K562 (cell line): ENCODE data around the gene RUNDC1. TPM values are rescaled to one million over a fixed set of nuclear protein-coding genes. Genes with fewer than 3 reads are reported as not detected.

Experiments used
- BRD4 ChIP-seq: fragments of 200-600 bp; sonication (generic); IDR thresholded peaks from 2 replicates; pipeline ENCODE4 v1.6.1; 2017; ENCODE audit warnings: inconsistent platforms
- CCNT2 ChIP-seq: IDR thresholded peaks from 2 replicates; pipeline ENCODE4 v1.6.1; 2011; ENCODE audit warnings: borderline replicate concordance, low read depth, mild to moderate bottlenecking, moderate library complexity, mixed read lengths, low read length; ENCODE audit not compliant: insufficient read length; ENCODE audit errors: extremely low read depth
- ELK1 ChIP-seq: sonication (generic); formaldehyde crosslinking; IDR thresholded peaks from 2 replicates; pipeline ENCODE4 v1.8.1; 2022; ENCODE audit warnings: missing genetic modification reagents
- MYBL2 ChIP-seq, 2 experiments: fragments of 450-650 bp in 1 of 2; sonication (generic) in 1 of 2; formaldehyde crosslinking in 1 of 2; IDR thresholded peaks; 2 replicates each; pipeline versions ENCODE4 v1.6.1 to v1.8.1; 2017 to 2022; ENCODE audit warnings: borderline replicate concordance in 1 of 2, inconsistent platforms in 1 of 2, low read depth in 1 of 2, mild to moderate bottlenecking in 1 of 2, missing genetic modification reagents in 1 of 2, moderate library complexity in 1 of 2
- NFE2 ChIP-seq: IDR thresholded peaks from 2 replicates; pipeline ENCODE4 v1.6.1; 2014; ENCODE audit warnings: antibody characterized with exemption, low read depth
- NONO ChIP-seq, 2 experiments: fragments of 200-400 bp in 1 of 2; fragments of 450-650 bp in 1 of 2; formaldehyde crosslinking in 1 of 2; IDR thresholded peaks; 2 replicates each; pipeline ENCODE4 v1.6.1; 2017; ENCODE audit warnings: low read depth in 2 of 2, mild to moderate bottlenecking in 2 of 2, moderate library complexity in 2 of 2, low read length in 1 of 2
- RFX5 ChIP-seq: IDR thresholded peaks from 2 replicates; pipeline ENCODE4 v1.6.1; 2011; ENCODE audit warnings: low read depth, mild to moderate bottlenecking, improper control_type of control experiment, low read length
- SAFB2 ChIP-seq: fragments of 200-400 bp; formaldehyde crosslinking; IDR thresholded peaks from 2 replicates; pipeline ENCODE4 v1.6.1; 2018; ENCODE audit warnings: borderline replicate concordance, low read length, low read depth, moderate library complexity; ENCODE audit not compliant: severe bottlenecking
- SNIP1 ChIP-seq: fragments of 450-650 bp; IDR thresholded peaks from 2 replicates; pipeline ENCODE4 v1.7.1; 2017; ENCODE audit warnings: low read depth, mild to moderate bottlenecking
- ZHX1 ChIP-seq: fragments of 150-350 bp; conservative IDR thresholded peaks from 2 replicates; pipeline ENCODE4 v1.6.1; 2014; ENCODE audit warnings: low read length
- ZNF12 ChIP-seq: sonication (generic); formaldehyde crosslinking; IDR thresholded peaks from 2 replicates; pipeline ENCODE4 v1.4.0; 2020; ENCODE audit warnings: mild to moderate bottlenecking, missing genetic modification reagents
- ZNF407 ChIP-seq: fragments of 450-650 bp; IDR thresholded peaks from 2 replicates; pipeline ENCODE4 v1.6.1; 2016; ENCODE audit warnings: low read depth
- ZNF589 ChIP-seq: fragments of 200-800 bp; sonication (Bioruptor generic); IDR thresholded peaks from 2 replicates; pipeline ENCODE4 v1.6.1; 2016; ENCODE audit warnings: low read depth, missing genetic modification characterization, missing compliant biosample characterization
- polyA plus RNA-seq, 8 experiments: library from polyadenylated mRNA; depleted of rRNA in 4 of 8; stranded (reverse) in 5 of 8; unstranded in 3 of 8; fragments of >200 nt; fragmentation: Nextera tagmentation in 2 of 8; fragmentation: Illumina TruSeq in 1 of 8; extraction: Ambion mirVana in 2 of 8; extraction: Trizol in 1 of 8; gene quantifications; 2 replicates each; pipeline versions ENCODE4 v1.2.1 to v1.2.3, GENCODE V29; 2011 to 2014; ENCODE audit warnings: inconsistent platforms in 1 of 8, missing spikeins in 1 of 8
- total RNA-seq, 7 experiments: library from RNA; depleted of rRNA in 6 of 7; stranded (reverse); fragments of >200 nt in 6 of 7; fragmentation: Illumina TruSeq in 2 of 7; extraction: Trizol in 2 of 7; gene quantifications; 2 replicates each; pipeline versions ENCODE4 v1.2.1 to v1.2.3, GENCODE V29; 2011 to 2021; ENCODE audit warnings: low replicate concordance in 1 of 7

The RUNDC1 gene
- total and polyA plus RNA-seq, 9 of the 15 experiments (the other 6 are each of a cell fraction or from before 2014, with no cell fraction given) = 3.4 to 12.6 (median 9.4) TPM

GRCh38 chr17:42979511-42980273 is 673 bp upstream of the RUNDC1 start, which contains the start of gene PTGES3L (continued):
- TF ChIP-seq MYBL2 (IDR thresholded peaks at IDR 0.05; ENCODE audit: low read depth) = no peak
- TF ChIP-seq MYBL2 (CRISPR knock-in tag; IDR thresholded peaks at IDR 0.05; ENCODE audit: borderline replicate concordance) = no peak
- TF ChIP-seq RFX5 = no peak
- no peak for TF ChIP-seq ELK1
- TF ChIP-seq ZNF12 (CRISPR knock-in tag) = no peak
- no peak for TF ChIP-seq ZNF589
- TF ChIP-seq BRD4 = peak; percentile 19; the same call in 1 of the 2 replicates
- TF ChIP-seq SAFB2 = no peak
- no peak for TF ChIP-seq SNIP1
- TF ChIP-seq ZNF407 = no peak
- no peak for TF ChIP-seq CCNT2
- TF ChIP-seq ZHX1 = no peak
- TF ChIP-seq NFE2 = no peak
- TF ChIP-seq NONO (IDR thresholded peaks at IDR 0.05; ENCODE audit: low read depth in 2 of 2, low read length in 1 of 2) = no peak
